Hepatocyte (in vitro differentiated cells): Measurements from ENCODE around the gene HACD2.

Experiments
- CTCF ChIP-seq: fragments of 200-600 bp; sonication (generic); IDR thresholded peaks from 2 replicates; pipeline ENCODE4 v1.5.1; 2016; ENCODE audit warnings: antibody characterized with exemption, mild to moderate bottlenecking; ENCODE audit not compliant: poor library complexity
- EZH2 ChIP-seq: fragments of 200-600 bp; sonication (generic); IDR thresholded peaks from 2 replicates; pipeline ENCODE4 v1.6.1; 2016; ENCODE audit warnings: antibody characterized with exemption, mild to moderate bottlenecking, borderline replicate concordance
- EZH2phosphoT487 ChIP-seq: fragments of 200-600 bp; sonication (generic); IDR thresholded peaks from one replicate; pipeline ENCODE4 v1.6.1; 2018; ENCODE audit warnings: antibody characterized with exemption, mild to moderate bottlenecking, low read depth, moderate library complexity; ENCODE audit not compliant: unreplicated experiment, severe bottlenecking

GRCh38 chr3:123446210-123446609 is 138.6 kb downstream of the HACD2 start:
- TF ChIP-seq CTCF: no peak
- TF ChIP-seq EZH2: no peak
- TF ChIP-seq EZH2phosphoT487: no peak
